Measurements from ENCODE around the gene ADAMTS15.

The ADAMTS15 gene

GRCh38 chr11:130445788-130446187 is 2.7 kb upstream of the ADAMTS15 start:
- TF ChIP-seq MYC (IDR thresholded peaks at IDR 0.05; ENCODE audit: low read depth, low read length): no peak
- no peak for TF ChIP-seq CTCF (IDR thresholded peaks at IDR 0.05; ENCODE audit: low read depth, low read length)
- TF ChIP-seq POLR2A (IDR thresholded peaks at IDR 0.05; ENCODE audit: extremely low read depth, insufficient read length): no peak
- no peak for TF ChIP-seq MAX (IDR thresholded peaks at IDR 0.05; ENCODE audit: low read depth, low read length)
- H3K4me3 ChIP-seq (ENCODE audit: low read depth, low read length): no peak overlapping the region
- DNase-seq (ENCODE audit: low read depth): no peak

DNA sequence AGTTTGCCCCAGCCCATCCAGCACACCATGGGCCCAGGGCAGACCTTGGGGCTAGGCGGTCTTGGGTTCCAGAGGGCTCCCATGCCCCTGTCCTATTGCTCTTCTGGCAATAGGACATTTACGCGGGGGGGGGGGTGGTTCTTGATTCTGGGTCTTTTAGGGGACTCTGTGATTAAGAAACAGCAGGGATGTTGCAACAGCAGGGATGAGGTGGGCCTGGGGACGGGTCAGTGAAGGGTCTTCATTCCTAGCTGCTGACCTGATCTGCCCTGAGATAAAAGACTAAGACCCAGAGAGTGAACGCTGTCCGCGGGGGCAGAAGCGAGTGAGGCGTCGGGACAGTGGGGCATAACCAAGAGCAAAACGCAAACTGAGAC is 418 bp upstream of the ADAMTS15 start:
- peak overlapping the region; percentile 40 for H3K4me3 ChIP-seq (ENCODE audit: low read depth, low read length)
- DNase-seq (ENCODE audit: low read depth): no peak
- no peak for TF ChIP-seq MAX (IDR thresholded peaks at IDR 0.05; ENCODE audit: low read depth, low read length)
- TF ChIP-seq CTCF (IDR thresholded peaks at IDR 0.05; ENCODE audit: low read depth, low read length): no peak
- no peak for TF ChIP-seq MYC (IDR thresholded peaks at IDR 0.05; ENCODE audit: low read depth, low read length)
- no peak for TF ChIP-seq POLR2A (IDR thresholded peaks at IDR 0.05; ENCODE audit: extremely low read depth, insufficient read length)

GRCh38 chr11:130449310-130449990 is 1.0 kb downstream of the ADAMTS15 start:
- DNase-seq (ENCODE audit: low read depth): peak; percentile 35
- TF ChIP-seq CTCF (IDR thresholded peaks at IDR 0.05; ENCODE audit: low read depth, low read length): no peak
- TF ChIP-seq MAX (IDR thresholded peaks at IDR 0.05; ENCODE audit: low read depth, low read length): no peak
- no peak for TF ChIP-seq POLR2A (IDR thresholded peaks at IDR 0.05; ENCODE audit: extremely low read depth, insufficient read length)
- no peak for TF ChIP-seq MYC (IDR thresholded peaks at IDR 0.05; ENCODE audit: low read depth, low read length)
- H3K4me3 ChIP-seq (ENCODE audit: low read depth, low read length): peak overlapping the region; percentile 76

GRCh38 chr11:130449996-130450769 is 1.7 kb downstream of the ADAMTS15 start:
- TF ChIP-seq CTCF (IDR thresholded peaks at IDR 0.05; ENCODE audit: low read depth, low read length) (no peak), POLR2A (IDR thresholded peaks at IDR 0.05; ENCODE audit: extremely low read depth, insufficient read length) (no peak)
- DNase-seq (ENCODE audit: low read depth): peak; percentile 38
- peak overlapping the region; percentile 76 for H3K4me3 ChIP-seq (ENCODE audit: low read depth, low read length)

GRCh38 chr11:130451231-130452019 is 3.0 kb downstream of the ADAMTS15 start:
- peak overlapping the region; percentile 76 for H3K4me3 ChIP-seq (ENCODE audit: low read depth, low read length)
- peak; percentile 85 for DNase-seq (ENCODE audit: low read depth)
- TF ChIP-seq MYC (IDR thresholded peaks at IDR 0.05; ENCODE audit: low read depth, low read length) (0 out of 2 replicates have a peak, but pooled peaks have one; percentile 12), MAX (IDR thresholded peaks at IDR 0.05; ENCODE audit: low read depth, low read length) (peak; percentile 33; the same call in 1 of the 2 replicates), POLR2A (IDR thresholded peaks at IDR 0.05; ENCODE audit: extremely low read depth, insufficient read length) (no peak)

- TF ChIP-seq CTCF (IDR thresholded peaks at IDR 0.05; ENCODE audit: low read depth, low read length) (no peak), MYC (IDR thresholded peaks at IDR 0.05; ENCODE audit: low read depth, low read length) (no peak), POLR2A (IDR thresholded peaks at IDR 0.05; ENCODE audit: extremely low read depth, insufficient read length) (no peak), MAX (IDR thresholded peaks at IDR 0.05; ENCODE audit: low read depth, low read length) (no peak)
- H3K4me3 ChIP-seq (ENCODE audit: low read depth, low read length): peak overlapping the region; percentile 76
- no peak for DNase-seq (ENCODE audit: low read depth)
Observed at GRCh38 chr11:130452176-130452575, 3.7 kb downstream of the ADAMTS15 start.

Data from NB4 (cell line).